GM23248 (cell line): ENCODE measurements around the gene CXCL5. TPM values are rescaled to one million over a fixed set of nuclear protein-coding genes. Genes with fewer than 3 reads are reported as not detected.

Experiments used
- DNase-seq: peaks from one replicate; pipeline ENCODE4 v3.0.0-alpha.2; 2015
- H2AFZ ChIP-seq: fragments of 200-600 bp; sonication (generic); 2 replicates; pipeline ENCODE4 v1.6.1; 2016; ENCODE audit warnings: antibody characterized with exemption
- H3F3A ChIP-seq: fragments of 200-600 bp; sonication (generic); 2 replicates; pipeline ENCODE4 v1.6.1; 2016; ENCODE audit warnings: mild to moderate bottlenecking, antibody characterized with exemption, mixed run types; ENCODE audit not compliant: insufficient read depth
- H3K27ac ChIP-seq: fragments of 200-600 bp; sonication (generic); 2 replicates; pipeline ENCODE4 v1.5.1; 2016; ENCODE audit warnings: mild to moderate bottlenecking
- H3K27me3 ChIP-seq: fragments of 200-600 bp; sonication (generic); replicated peaks from 2 replicates; pipeline ENCODE4 v1.6.1; 2016; ENCODE audit warnings: mild to moderate bottlenecking; ENCODE audit not compliant: insufficient read depth
- H3K36me3 ChIP-seq: fragments of 200-600 bp; sonication (generic); 2 replicates; pipeline ENCODE4 v1.6.1; 2016; ENCODE audit warnings: low read depth, mild to moderate bottlenecking
- H3K4me1 ChIP-seq: fragments of 200-600 bp; sonication (generic); 2 replicates; pipeline ENCODE4 v1.6.1; 2016; ENCODE audit warnings: mild to moderate bottlenecking; ENCODE audit not compliant: insufficient read depth
- H3K4me2 ChIP-seq: fragments of 200-600 bp; sonication (generic); one replicate; pipeline ENCODE4 v1.6.1; 2016; ENCODE audit warnings: mild to moderate bottlenecking; ENCODE audit not compliant: unreplicated experiment
- H3K4me3 ChIP-seq: fragments of 200-600 bp; sonication (generic); 2 replicates; pipeline ENCODE4 v1.5.1; 2016; ENCODE audit warnings: mild to moderate bottlenecking
- H3K79me2 ChIP-seq: fragments of 200-600 bp; sonication (generic); 2 replicates; pipeline ENCODE4 v1.6.1; 2016; ENCODE audit warnings: mild to moderate bottlenecking; ENCODE audit not compliant: insufficient read depth
- H3K9ac ChIP-seq: fragments of 200-600 bp; sonication (generic); 2 replicates; pipeline ENCODE4 v1.6.1; 2016; ENCODE audit warnings: mild to moderate bottlenecking
- H3K9me2 ChIP-seq: fragments of 200-600 bp; sonication (generic); 2 replicates; pipeline ENCODE4 v1.6.1; 2016; ENCODE audit warnings: mixed run types, mild to moderate bottlenecking, moderate library complexity; ENCODE audit not compliant: insufficient read depth
- H3K9me3 ChIP-seq: fragments of 200-600 bp; sonication (generic); one replicate; pipeline ENCODE4 v1.6.1; 2017; ENCODE audit warnings: low read depth
- H4K20me1 ChIP-seq: fragments of 200-600 bp; sonication (generic); 2 replicates; pipeline ENCODE4 v1.6.0; 2016; ENCODE audit not compliant: insufficient read depth
- EZH2 ChIP-seq: fragments of 200-600 bp; sonication (generic); IDR thresholded peaks from 2 replicates; pipeline ENCODE4 v1.6.1; 2018; ENCODE audit warnings: antibody characterized with exemption, mild to moderate bottlenecking; ENCODE audit not compliant: insufficient read depth, poor library complexity, severe bottlenecking
- EZH2phosphoT487 ChIP-seq: fragments of 200-600 bp; sonication (generic); IDR thresholded peaks from 2 replicates; pipeline ENCODE4 v1.6.1; 2018; ENCODE audit warnings: antibody characterized with exemption, moderate library complexity, mild to moderate bottlenecking, low read depth; ENCODE audit not compliant: insufficient read depth
- WGBS, 2 experiments: methylation state at CpG; one replicate each; pipeline ENCODE4 v1.1.6; 2015 to 2017; ENCODE audit warnings: low lambda C conversion rate in 2 of 2, low coverage in 1 of 2; ENCODE audit errors: missing lambda C conversion rate in 2 of 2; 5-methylcytosine and 5-hydroxymethylcytosine counted together
- in situ Hi-C: fragments of 300-500 bp; cut with MboI; formaldehyde crosslinking; loops from 2 replicates; pipeline ENCODE4 v1.15.0; 2020
- polyA plus RNA-seq: library from polyadenylated mRNA; unstranded; fragments of >200 nt; fragmentation: Nextera tagmentation; extraction: Ambion mirVana; gene quantifications from 2 replicates; pipeline ENCODE4 v1.2.1, GENCODE V29; 2016
- small RNA-seq: library from RNA; depleted of rRNA; stranded (forward); fragments of <200 nt; gene quantifications from one replicate; pipeline ENCODE3, GENCODE V24; 2014; ENCODE audit warnings: low read depth, low replicate concordance
- total RNA-seq: library from RNA; depleted of rRNA; stranded (reverse); fragments of >200 nt; shearing (Covaris generic); gene quantifications from 2 replicates; pipeline ENCODE4 v1.2.3, GENCODE V29; 2014; rRNA removed

Gene CXCL5
- total and polyA plus RNA-seq, 2 experiments from 2014 or later: not detected

GRCh38 chr4:73947239-73947985 lies 51.1 kb downstream of the CXCL5 start:
- TF ChIP-seq EZH2phosphoT487 (no peak), EZH2 (no peak)
- Histone ChIP-seq H4K20me1 (no peaks in the 10 kb centered on the region), H3K27me3 (peaks cover 15% of the 10 kb centered on the region; the same call in 1 of the 2 replicates), H3K9ac (no peak overlapping the region), H3K9me3 (no peaks in the 10 kb centered on the region), H3F3A (no peaks in the 10 kb centered on the region), H3K4me2 (no peak overlapping the region), H3K4me3 (no peak overlapping the region), H3K4me1 (no peaks in the 10 kb centered on the region), H3K27ac (no peak overlapping the region), H3K9me2 (no peaks in the 10 kb centered on the region), H2AFZ (no peak overlapping the region), H3K36me3 (no peaks in the 10 kb centered on the region), H3K79me2 (no peaks in the 10 kb centered on the region)
- in situ Hi-C loops: loop anchor here (25.0 kb wide), 1 partner anchor 635 kb away; no protein-coding TSS in a partner anchor
- DNase-seq: no peak
- WGBS, 2 experiments: 69 to 73% methylated on average over 3 of the region's 3 CpGs

- 66 to 67% methylated on average over 3 of the region's 3 CpGs for WGBS, 2 experiments
- Histone ChIP-seq H2AFZ (no peak overlapping the region), H3K27ac (no peak overlapping the region), H3K9me2 (no peaks in the 10 kb centered on the region), H3K27me3 (peaks cover 16% of the 10 kb centered on the region; the same call in 1 of the 2 replicates), H3K4me2 (no peak overlapping the region), H3F3A (no peaks in the 10 kb centered on the region), H3K4me3 (no peak overlapping the region), H3K9me3 (no peaks in the 10 kb centered on the region), H3K4me1 (no peaks in the 10 kb centered on the region), H3K36me3 (no peaks in the 10 kb centered on the region), H3K79me2 (no peaks in the 10 kb centered on the region), H3K9ac (no peak overlapping the region), H4K20me1 (no peaks in the 10 kb centered on the region)
- in situ Hi-C loops: loop anchor here (25.0 kb wide), 1 partner anchor 634 kb away; no protein-coding TSS in a partner anchor
- no peak for DNase-seq
- TF ChIP-seq EZH2 (no peak), EZH2phosphoT487 (no peak)
These were observed 52.6 kb downstream of the CXCL5 start for GRCh38 chr4:73945674-73946449.

Small RNA genes lying within 50 kb of the gene (small RNA-seq; reads per million reads assigned to genes)
- not detected for gene RN7SL218P

Other genes starting within 250 kb of the CXCL5 start
- gene CXCL6, start 162.0 kb downstream of the CXCL5 start, total RNA-seq: 8.1 and 13.5 TPM in 2 replicates
- gene CXCL6, start 162.0 kb downstream of the CXCL5 start, polyA plus RNA-seq: 16.3 and 17.9 TPM in 2 replicates
- gene PF4V1, start 145.4 kb downstream of the CXCL5 start, total RNA-seq: 13.8 TPM in 1 of 2 replicates, not detected in the other
- 6.5 and 8.1 TPM in 2 replicates for gene PF4V1, start 145.4 kb downstream of the CXCL5 start, polyA plus RNA-seq
- 12.9 and 14.8 TPM in 2 replicates for gene CXCL1, start 129.3 kb downstream of the CXCL5 start, total RNA-seq
- 12.6 and 13.9 TPM in 2 replicates for gene CXCL1, start 129.3 kb downstream of the CXCL5 start, polyA plus RNA-seq
- not detected in 2 replicates for gene PF4, start 16.6 kb downstream of the CXCL5 start, total RNA-seq
- gene PF4, start 16.6 kb downstream of the CXCL5 start, polyA plus RNA-seq: not detected in 2 replicates
- not detected in 2 replicates for gene PPBP, start 10.5 kb downstream of the CXCL5 start, total RNA-seq
- gene PPBP, start 10.5 kb downstream of the CXCL5 start, polyA plus RNA-seq: not detected in 2 replicates
- gene CXCL3, start 40.0 kb upstream of the CXCL5 start, total RNA-seq: not detected in 2 replicates
- 2.1 and 3.0 TPM in 2 replicates for gene CXCL3, start 40.0 kb upstream of the CXCL5 start, polyA plus RNA-seq
- gene CXCL2, start 100.5 kb upstream of the CXCL5 start, total RNA-seq: 2.4 and 6.7 TPM in 2 replicates
- gene CXCL2, start 100.5 kb upstream of the CXCL5 start, polyA plus RNA-seq: 6.0 TPM in 2 replicates
- 6.3 and 10.7 TPM in 2 replicates for gene MTHFD2L, start 159.4 kb upstream of the CXCL5 start, total RNA-seq
- gene MTHFD2L, start 159.4 kb upstream of the CXCL5 start, polyA plus RNA-seq: 7.9 and 9.0 TPM in 2 replicates